ENCODE data around the gene SIPA1L3. TPM values are rescaled to one million over a fixed set of nuclear protein-coding genes. Genes with fewer than 3 reads are reported as not detected.

The SIPA1L3 gene
- total and polyA plus RNA-seq, 2 donors from 2014 or later: 5.8 to 61.7 TPM

DNA sequence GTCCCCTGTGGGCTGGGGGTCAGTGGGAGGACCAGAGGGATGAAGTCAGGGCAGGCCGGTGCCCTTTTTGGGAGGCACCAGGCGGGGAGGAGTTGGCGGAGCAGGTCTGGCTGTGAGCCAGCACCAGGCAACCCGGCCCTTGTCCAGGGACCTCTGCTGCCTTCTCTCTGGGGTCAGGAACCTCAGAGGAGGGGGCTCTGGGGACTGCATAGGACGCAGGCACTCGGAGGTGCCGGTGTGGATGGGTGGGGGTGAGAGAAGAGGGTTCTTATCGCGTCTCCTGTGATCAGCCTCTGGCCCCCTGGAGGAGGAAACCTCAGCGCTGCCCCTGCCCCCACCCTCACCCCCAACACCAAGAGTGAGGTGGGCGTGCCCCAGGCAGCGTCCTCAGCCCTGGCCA lies 300.5 kb downstream of the SIPA1L3 start:
- Histone ChIP-seq H3K27me3 (ENCODE audit: control insufficient read depth, insufficient read depth, low read length) (no peaks in the 10 kb centered on the region), H3K4me1 (ENCODE audit: control insufficient read depth in 2 of 3, insufficient read depth in 2 of 3, low read depth in 1 of 3, low read length in 3 of 3) (peaks cover 0 to 11% (median 0%) of the 10 kb centered on the region in 3 donors), H3K9ac (ENCODE audit: low read length in 3 of 3) (no peak overlapping the region), H3K36me3 (ENCODE audit: control insufficient read depth in 2 of 3, insufficient read depth in 3 of 3, low read length in 3 of 3) (peaks cover 0 to 13% (median 0%) of the 10 kb centered on the region in 3 donors), H3K4me3 (ENCODE audit: low read length in 3 of 3) (no peak overlapping the region), H3K9me3 (ENCODE audit: control insufficient read depth in 2 of 3, insufficient read depth in 1 of 3, low read length in 3 of 3) (no peaks in the 10 kb centered on the region), H3K27ac (ENCODE audit: low read depth in 2 of 2, low read length in 2 of 2) (no peak overlapping the region)
- TF ChIP-seq, protein P1, sequence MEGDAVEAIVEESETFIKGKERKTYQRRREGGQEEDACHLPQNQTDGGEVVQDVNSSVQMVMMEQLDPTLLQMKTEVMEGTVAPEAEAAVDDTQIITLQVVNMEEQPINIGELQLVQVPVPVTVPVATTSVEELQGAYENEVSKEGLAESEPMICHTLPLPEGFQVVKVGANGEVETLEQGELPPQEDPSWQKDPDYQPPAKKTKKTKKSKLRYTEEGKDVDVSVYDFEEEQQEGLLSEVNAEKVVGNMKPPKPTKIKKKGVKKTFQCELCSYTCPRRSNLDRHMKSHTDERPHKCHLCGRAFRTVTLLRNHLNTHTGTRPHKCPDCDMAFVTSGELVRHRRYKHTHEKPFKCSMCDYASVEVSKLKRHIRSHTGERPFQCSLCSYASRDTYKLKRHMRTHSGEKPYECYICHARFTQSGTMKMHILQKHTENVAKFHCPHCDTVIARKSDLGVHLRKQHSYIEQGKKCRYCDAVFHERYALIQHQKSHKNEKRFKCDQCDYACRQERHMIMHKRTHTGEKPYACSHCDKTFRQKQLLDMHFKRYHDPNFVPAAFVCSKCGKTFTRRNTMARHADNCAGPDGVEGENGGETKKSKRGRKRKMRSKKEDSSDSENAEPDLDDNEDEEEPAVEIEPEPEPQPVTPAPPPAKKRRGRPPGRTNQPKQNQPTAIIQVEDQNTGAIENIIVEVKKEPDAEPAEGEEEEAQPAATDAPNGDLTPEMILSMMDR (IDR thresholded peaks at IDR 0.05; ENCODE audit: borderline replicate concordance, extremely low read depth, insufficient read depth): no peak
- DNase-seq (no peak), FAIRE-seq (no peak)
- intact Hi-C loops (cut with DNase I): no loop called here

DNA sequence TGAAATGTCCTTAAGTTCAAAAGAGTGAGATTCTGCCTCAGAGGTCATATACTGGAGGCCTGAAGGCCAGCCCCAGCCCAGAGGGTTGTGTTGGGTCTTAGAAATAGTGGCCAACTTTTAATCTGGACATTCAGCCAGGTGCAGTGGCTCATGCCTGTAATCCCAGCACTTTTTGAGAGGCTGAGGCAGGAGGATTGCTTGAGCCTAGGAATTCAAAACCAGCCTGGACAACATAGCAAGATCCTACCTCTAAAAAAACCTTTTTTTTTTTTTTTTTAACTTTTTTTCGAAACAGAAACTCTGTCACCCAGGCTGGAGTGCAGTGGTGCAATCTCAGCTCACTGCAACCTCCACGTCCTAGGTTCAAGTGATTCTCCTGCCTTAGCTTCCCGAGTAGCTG lies 301.6 kb downstream of the SIPA1L3 start:
- no peak overlapping the region for H3K9ac ChIP-seq (ENCODE audit: low read length in 3 of 3)
- intact Hi-C loops (cut with DNase I): no loop called here
- H3K9me3 ChIP-seq (ENCODE audit: control insufficient read depth in 2 of 3, insufficient read depth in 1 of 3, low read length in 3 of 3): no peaks in the 10 kb centered on the region
- H3K27me3 ChIP-seq (ENCODE audit: control insufficient read depth, insufficient read depth, low read length): no peaks in the 10 kb centered on the region
- peaks cover 0 to 11% (median 0%) of the 10 kb centered on the region in 3 donors for H3K4me1 ChIP-seq (ENCODE audit: control insufficient read depth in 2 of 3, insufficient read depth in 2 of 3, low read depth in 1 of 3, low read length in 3 of 3)
- H3K4me3 ChIP-seq (ENCODE audit: low read length in 3 of 3): no peak overlapping the region
- DNase-seq (no peak), FAIRE-seq (no peak)
- H3K36me3 ChIP-seq (ENCODE audit: control insufficient read depth in 2 of 3, insufficient read depth in 3 of 3, low read length in 3 of 3): peaks cover 0 to 3% (median 0%) of the 10 kb centered on the region in 3 donors
- TF ChIP-seq, protein P1 (IDR thresholded peaks at IDR 0.05; ENCODE audit: borderline replicate concordance, extremely low read depth, insufficient read depth): no peak
- H3K27ac ChIP-seq (ENCODE audit: low read depth in 2 of 2, low read length in 2 of 2): no peak overlapping the region

DNA sequence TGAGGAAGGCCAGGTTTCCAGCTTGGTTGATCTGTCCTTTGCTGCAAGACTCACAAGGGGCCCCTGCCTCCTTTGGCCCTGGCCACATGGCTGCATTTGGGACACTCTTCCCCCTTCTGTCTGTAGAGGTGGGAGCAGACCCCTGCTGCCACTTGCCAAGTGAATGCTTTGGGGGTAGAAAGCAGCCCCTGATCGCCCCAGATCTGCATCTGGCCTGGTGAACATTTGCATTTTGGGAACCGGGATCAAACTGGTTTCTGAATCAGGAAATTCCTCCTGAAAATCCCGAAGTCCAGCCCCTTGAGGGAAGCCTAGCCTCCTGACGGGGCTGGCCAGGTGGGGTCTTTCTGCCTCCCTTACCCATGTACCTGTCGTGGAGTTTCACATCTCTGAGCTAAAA lies 302.1 kb downstream of the SIPA1L3 start:
- no peaks in the 10 kb centered on the region for H3K9me3 ChIP-seq (ENCODE audit: control insufficient read depth in 2 of 3, insufficient read depth in 1 of 3, low read length in 3 of 3)
- DNase-seq: peak in 1 of 5 donors; percentile 65
- H3K4me1 ChIP-seq (ENCODE audit: control insufficient read depth in 2 of 3, insufficient read depth in 2 of 3, low read depth in 1 of 3, low read length in 3 of 3): peaks cover 0 to 11% (median 0%) of the 10 kb centered on the region in 3 donors
- TF ChIP-seq, protein P1 (IDR thresholded peaks at IDR 0.05; ENCODE audit: borderline replicate concordance, extremely low read depth, insufficient read depth): no peak
- H3K27ac ChIP-seq (ENCODE audit: low read depth in 2 of 2, low read length in 2 of 2): no peak overlapping the region
- H3K4me3 ChIP-seq (ENCODE audit: low read length in 3 of 3): no peak overlapping the region
- H3K27me3 ChIP-seq (ENCODE audit: control insufficient read depth, insufficient read depth, low read length): no peaks in the 10 kb centered on the region
- H3K9ac ChIP-seq (ENCODE audit: low read length in 3 of 3): no peak overlapping the region
- FAIRE-seq: no peak
- intact Hi-C loops (cut with DNase I): no loop called here
- peaks cover 0 to 3% (median 0%) of the 10 kb centered on the region in 3 donors for H3K36me3 ChIP-seq (ENCODE audit: control insufficient read depth in 2 of 3, insufficient read depth in 3 of 3, low read length in 3 of 3)
